Ovary (tissue), 3 donors: ENCODE measurements around the gene SGCA.

Experiments used
- CTCF ChIP-seq, 3 donors: fragments of 450-650 bp in 2 of 3; fragments of 200-600 bp in 1 of 3; IDR thresholded peaks; one replicate each; pipeline versions ENCODE4 v1.5.1 to v1.8.0; 2016 to 2022; ENCODE audit warnings: antibody characterized with exemption in 3 of 3, mild to moderate bottlenecking in 1 of 3
- POLR2A ChIP-seq: fragments of 450-650 bp; IDR thresholded peaks from one replicate; pipeline ENCODE4 v1.6.1; 2017; ENCODE audit warnings: antibody characterized with exemption, mild to moderate bottlenecking, moderate library complexity
- donor health status: DM: no; HTN: no; CAD: no.

- TF ChIP-seq CTCF (IDR thresholded peaks at IDR 0.05) (no peak), POLR2A (no peak)
Observed at GRCh38 chr17:50218771-50219315, 53.0 kb downstream of the SGCA start.
